Activated CD4-positive, alpha-beta T cell treated with anti-CD3 and anti-CD28 coated beads, Interleukin-2, amount 10 ng/mL, durations not matched to agents 24 days and 14 days (primary cell): ENCODE measurements around the gene FOXP4. TPM values are rescaled to one million over a fixed set of nuclear protein-coding genes. Genes with fewer than 3 reads are reported as not detected.

Source experiments
- DNase-seq: peaks from one replicate; pipeline ENCODE4 v3.0.0; 2022
- H3K27ac Mint-ChIP-seq: one replicate; pipeline ENCODE4 v1.8.0; 2022; ENCODE audit warnings: mild to moderate bottlenecking, mixed read lengths
- H3K27me3 Mint-ChIP-seq: one replicate; pipeline ENCODE4 v1.8.0; 2022; ENCODE audit warnings: mixed read lengths
- H3K36me3 Mint-ChIP-seq: one replicate; pipeline ENCODE4 v1.8.0; 2022; ENCODE audit warnings: low read depth, mild to moderate bottlenecking, mixed read lengths
- H3K4me1 Mint-ChIP-seq: one replicate; pipeline ENCODE4 v1.8.0; 2021; ENCODE audit warnings: mixed read lengths
- H3K4me3 Mint-ChIP-seq: one replicate; pipeline ENCODE4 v1.8.0; 2022; ENCODE audit warnings: mild to moderate bottlenecking, moderate library complexity, mixed read lengths
- H3K9me3 Mint-ChIP-seq: one replicate; pipeline ENCODE4 v1.8.0; 2021; ENCODE audit warnings: mixed read lengths
- intact Hi-C: fragments of 100-400 bp; cut with micrococcal nuclease; formaldehyde crosslinking; loops from one replicate; pipeline ENCODE4 v1.15.1; 2023
- total RNA-seq: library from RNA; stranded (reverse); gene quantifications from 2 replicates; pipeline ENCODE4 v1.2.3, GENCODE V29; 2022

Gene FOXP4
- total RNA-seq, 1 donor from 2014 or later, result 16.9 TPM

DNA sequence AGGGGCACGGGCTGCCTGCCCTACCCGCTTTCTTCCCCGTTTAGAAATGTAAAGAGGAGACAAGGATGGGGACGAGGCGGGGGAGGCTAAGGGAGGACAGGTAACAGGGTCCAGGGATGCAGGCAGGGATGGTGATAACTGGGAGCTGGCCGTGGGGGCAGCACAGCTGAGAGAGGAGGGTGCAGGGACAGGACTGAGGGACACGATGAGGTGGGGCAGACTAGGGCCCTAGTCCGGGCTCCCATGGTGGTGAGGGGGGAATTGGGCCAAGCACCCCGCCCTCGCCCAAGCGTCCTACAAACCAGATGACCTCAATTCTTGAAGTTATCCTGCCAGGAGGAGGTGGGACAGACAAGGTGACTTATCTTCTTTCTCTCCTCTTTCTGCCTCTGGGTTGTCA lies 47.7 kb downstream of the FOXP4 start:
- no peak overlapping the region for H3K27ac Mint-ChIP-seq
- H3K4me1 Mint-ChIP-seq, result peaks cover 2% of the 10 kb centered on the region
- H3K9me3 Mint-ChIP-seq, result no peaks in the 10 kb centered on the region
- intact Hi-C loops, result no loop called here
- no peak for DNase-seq
- no peaks in the 10 kb centered on the region for H3K27me3 Mint-ChIP-seq
- no peak overlapping the region for H3K4me3 Mint-ChIP-seq
- no peaks in the 10 kb centered on the region for H3K36me3 Mint-ChIP-seq

DNA sequence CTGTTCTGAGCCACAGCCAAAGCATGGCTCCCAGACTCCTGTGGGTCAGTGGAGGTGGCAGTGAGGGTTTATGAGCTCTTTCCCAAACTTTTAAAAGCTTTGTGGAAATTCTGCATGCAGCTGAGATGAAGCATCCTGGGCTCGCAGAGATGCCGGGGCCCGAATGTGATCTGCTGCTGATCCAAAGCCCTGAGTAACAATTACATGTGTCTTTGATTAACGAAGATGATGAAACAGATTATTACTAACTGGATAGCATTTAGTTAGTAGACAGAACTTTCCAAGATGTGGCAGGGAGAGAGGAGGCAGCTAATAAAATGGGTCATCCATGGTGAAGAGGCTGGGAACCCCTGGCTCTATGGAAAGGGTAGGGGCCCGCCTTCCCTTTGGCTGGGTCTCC lies 48.1 kb downstream of the FOXP4 start:
- intact Hi-C loops, result no loop called here
- Mint-ChIP-seq H3K4me3 (no peak overlapping the region), H3K27me3 (no peaks in the 10 kb centered on the region), H3K36me3 (no peaks in the 10 kb centered on the region), H3K27ac (no peak overlapping the region), H3K9me3 (no peaks in the 10 kb centered on the region), H3K4me1 (peaks cover 2% of the 10 kb centered on the region)
- DNase-seq, result no peak

DNA sequence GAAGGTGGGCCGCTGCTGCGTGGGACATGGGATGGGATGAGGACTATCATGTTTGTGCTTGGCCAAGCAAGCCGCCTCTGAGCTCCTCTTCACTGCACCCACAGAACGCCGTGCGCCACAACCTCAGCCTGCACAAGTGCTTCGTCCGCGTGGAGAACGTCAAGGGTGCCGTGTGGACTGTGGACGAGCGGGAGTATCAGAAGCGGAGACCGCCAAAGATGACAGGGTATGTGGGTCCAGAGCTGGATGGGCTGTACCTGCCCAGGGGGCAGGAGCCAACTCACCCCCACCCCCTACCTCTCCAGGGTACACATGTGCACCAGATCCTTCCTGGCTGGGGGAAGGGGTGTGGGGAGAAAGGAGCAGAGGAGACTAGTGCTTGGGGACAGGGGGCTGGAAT lies 48.6 kb downstream of the FOXP4 start:
- no peaks in the 10 kb centered on the region for H3K36me3 Mint-ChIP-seq
- H3K9me3 Mint-ChIP-seq, result no peaks in the 10 kb centered on the region
- no peaks in the 10 kb centered on the region for H3K27me3 Mint-ChIP-seq
- intact Hi-C loops, result no loop called here
- peaks cover 2% of the 10 kb centered on the region for H3K4me1 Mint-ChIP-seq
- no peak for DNase-seq
- H3K4me3 Mint-ChIP-seq, result no peak overlapping the region
- H3K27ac Mint-ChIP-seq, result no peak overlapping the region

DNA sequence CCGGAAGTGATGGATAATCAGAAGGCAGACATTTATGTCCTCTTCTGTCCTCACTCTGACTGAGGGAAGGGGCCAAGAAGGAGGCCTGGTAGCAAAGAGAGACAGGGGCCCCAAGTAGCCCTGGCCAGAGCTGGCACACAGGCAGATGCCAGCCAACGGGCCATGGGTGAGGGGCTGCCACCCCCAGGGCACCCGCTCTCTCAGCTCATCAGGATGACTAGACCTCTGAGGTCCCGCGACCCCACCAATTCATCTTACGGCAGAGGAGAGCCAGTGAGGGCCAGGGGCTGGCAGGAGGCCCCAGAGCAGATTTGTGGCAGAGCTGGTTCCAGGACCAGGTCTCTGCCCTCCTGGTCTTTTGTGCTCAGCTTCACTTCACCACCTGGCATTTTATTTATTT lies 49.0 kb downstream of the FOXP4 start:
- H3K36me3 Mint-ChIP-seq, result no peaks in the 10 kb centered on the region
- intact Hi-C loops, result no loop called here
- no peak for DNase-seq
- no peak overlapping the region for H3K27ac Mint-ChIP-seq
- H3K4me1 Mint-ChIP-seq, result peaks cover 2% of the 10 kb centered on the region
- no peaks in the 10 kb centered on the region for H3K9me3 Mint-ChIP-seq
- H3K27me3 Mint-ChIP-seq, result no peaks in the 10 kb centered on the region
- H3K4me3 Mint-ChIP-seq, result no peak overlapping the region

DNA sequence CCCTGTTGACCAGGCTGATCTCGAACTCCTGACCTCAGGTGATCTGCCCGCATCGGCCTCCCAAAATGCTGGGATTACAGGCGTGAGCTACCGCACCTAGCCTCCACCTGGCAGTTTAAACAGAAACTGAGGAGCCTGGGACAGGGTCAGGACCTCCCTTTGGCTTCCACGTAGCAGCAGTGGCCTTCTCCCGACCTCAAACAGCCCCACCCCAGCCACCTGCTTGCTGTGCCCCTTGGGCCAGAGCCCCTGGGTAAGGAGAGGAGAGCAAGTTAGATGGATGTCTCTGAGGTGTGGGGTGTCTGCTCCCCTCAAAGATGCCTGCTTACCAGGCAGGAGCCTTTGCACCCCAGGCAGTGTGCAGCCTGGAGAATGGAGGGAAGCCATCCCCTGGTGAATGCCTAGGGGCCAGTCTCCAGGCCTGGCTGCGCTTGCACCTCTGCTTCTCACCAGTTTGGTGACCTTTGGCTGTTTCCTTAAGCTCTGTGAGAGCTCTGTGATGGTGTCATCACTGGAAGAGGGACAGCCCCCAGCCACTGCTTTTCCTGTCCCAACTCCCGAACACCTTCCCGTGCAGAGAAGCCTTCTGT lies 50.0 kb downstream of the FOXP4 start:
- Mint-ChIP-seq H3K9me3 (no peaks in the 10 kb centered on the region), H3K4me1 (peaks cover 2% of the 10 kb centered on the region), H3K27me3 (no peaks in the 10 kb centered on the region), H3K36me3 (no peaks in the 10 kb centered on the region), H3K27ac (no peak overlapping the region), H3K4me3 (no peak overlapping the region)
- intact Hi-C loops, result no loop called here
- DNase-seq, result no peak

DNA sequence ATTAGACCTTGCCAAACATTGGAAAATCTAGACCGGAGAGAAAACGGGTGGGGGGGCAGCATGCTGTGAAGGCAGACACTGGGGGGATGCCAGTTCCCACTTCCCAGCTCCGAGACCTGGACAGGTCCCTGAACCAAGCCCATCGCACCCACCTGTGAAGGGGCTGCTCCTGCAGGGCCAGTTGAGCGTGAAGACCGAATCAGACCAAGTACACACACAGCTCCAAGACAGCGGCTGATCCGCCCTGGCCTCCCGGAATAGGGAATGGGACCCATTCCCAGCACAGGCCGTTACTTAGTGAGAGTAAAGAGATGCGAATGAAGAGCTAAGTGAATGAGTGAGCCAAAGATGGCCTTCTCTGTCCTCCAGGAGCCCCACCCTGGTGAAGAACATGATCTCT lies 50.6 kb downstream of the FOXP4 start:
- peak overlapping the region; percentile 46 for H3K27ac Mint-ChIP-seq
- H3K9me3 Mint-ChIP-seq, result no peaks in the 10 kb centered on the region
- DNase-seq, result no peak
- no peaks in the 10 kb centered on the region for H3K36me3 Mint-ChIP-seq
- no peak overlapping the region for H3K4me3 Mint-ChIP-seq
- intact Hi-C loops, result no loop called here
- H3K4me1 Mint-ChIP-seq, result peaks cover 2% of the 10 kb centered on the region
- no peaks in the 10 kb centered on the region for H3K27me3 Mint-ChIP-seq

DNA sequence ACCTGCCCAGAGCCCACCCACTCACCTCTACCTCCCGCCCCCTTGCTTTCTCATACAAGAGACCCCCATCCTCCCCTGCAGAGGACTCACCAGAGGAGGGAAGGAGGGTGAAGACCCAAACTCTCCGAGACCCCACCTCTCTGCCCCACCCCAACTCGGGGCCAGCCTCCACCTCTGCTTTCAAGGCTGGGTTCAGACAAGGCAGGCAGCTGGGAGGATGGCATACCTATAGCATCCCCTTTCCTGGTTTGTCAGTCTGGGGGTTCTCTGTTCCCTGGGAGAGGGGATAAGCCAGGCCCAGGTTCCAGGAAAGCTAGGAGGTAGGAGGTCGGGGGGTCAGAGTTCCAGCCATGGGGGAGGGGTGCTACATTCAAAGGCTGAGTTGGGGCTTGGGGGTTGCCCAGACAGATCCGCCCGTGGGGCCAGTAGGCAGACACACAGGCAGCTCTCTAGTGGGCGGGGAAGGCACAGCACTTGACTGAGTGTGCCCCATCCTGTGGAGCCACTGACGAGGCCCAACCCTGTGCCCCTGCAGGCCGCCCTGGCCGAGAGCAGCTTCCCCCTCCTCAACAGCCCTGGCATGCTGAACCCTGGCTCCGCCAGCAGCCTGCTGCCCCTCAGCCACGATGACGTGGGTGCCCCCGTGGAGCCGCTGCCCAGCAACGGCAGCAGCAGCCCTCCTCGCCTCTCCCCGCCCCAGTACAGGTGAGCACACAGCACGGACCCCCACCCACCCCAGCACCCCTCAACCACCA lies 51.2 kb downstream of the FOXP4 start:
- Mint-ChIP-seq H3K9me3 (no peaks in the 10 kb centered on the region), H3K4me1 (no peaks in the 10 kb centered on the region), H3K27me3 (no peaks in the 10 kb centered on the region), H3K27ac (no peak overlapping the region), H3K36me3 (no peaks in the 10 kb centered on the region), H3K4me3 (no peak overlapping the region)
- no peak for DNase-seq
- intact Hi-C loops, result no loop called here

DNA sequence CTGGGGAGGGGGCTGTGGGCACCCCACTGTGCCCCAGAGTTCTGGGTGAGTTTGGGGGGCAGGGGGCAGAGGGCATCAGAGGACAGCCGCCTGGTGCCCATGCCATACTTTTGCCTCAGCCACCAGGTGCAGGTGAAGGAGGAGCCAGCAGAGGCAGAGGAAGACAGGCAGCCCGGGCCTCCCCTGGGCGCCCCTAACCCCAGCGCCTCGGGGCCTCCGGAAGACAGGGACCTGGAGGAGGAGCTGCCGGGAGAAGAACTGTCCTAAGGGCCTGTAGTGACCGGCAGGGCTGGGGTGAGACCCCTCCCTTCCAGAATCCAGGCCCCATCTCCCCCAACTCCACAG lies 52.5 kb downstream of the FOXP4 start:
- DNase-seq, result no peak
- intact Hi-C loops, result no loop called here
- H3K4me1 Mint-ChIP-seq, result peaks cover 4% of the 10 kb centered on the region
- no peak overlapping the region for H3K27ac Mint-ChIP-seq
- H3K27me3 Mint-ChIP-seq, result no peaks in the 10 kb centered on the region
- no peak overlapping the region for H3K4me3 Mint-ChIP-seq
- H3K9me3 Mint-ChIP-seq, result no peaks in the 10 kb centered on the region
- H3K36me3 Mint-ChIP-seq, result no peaks in the 10 kb centered on the region

DNA sequence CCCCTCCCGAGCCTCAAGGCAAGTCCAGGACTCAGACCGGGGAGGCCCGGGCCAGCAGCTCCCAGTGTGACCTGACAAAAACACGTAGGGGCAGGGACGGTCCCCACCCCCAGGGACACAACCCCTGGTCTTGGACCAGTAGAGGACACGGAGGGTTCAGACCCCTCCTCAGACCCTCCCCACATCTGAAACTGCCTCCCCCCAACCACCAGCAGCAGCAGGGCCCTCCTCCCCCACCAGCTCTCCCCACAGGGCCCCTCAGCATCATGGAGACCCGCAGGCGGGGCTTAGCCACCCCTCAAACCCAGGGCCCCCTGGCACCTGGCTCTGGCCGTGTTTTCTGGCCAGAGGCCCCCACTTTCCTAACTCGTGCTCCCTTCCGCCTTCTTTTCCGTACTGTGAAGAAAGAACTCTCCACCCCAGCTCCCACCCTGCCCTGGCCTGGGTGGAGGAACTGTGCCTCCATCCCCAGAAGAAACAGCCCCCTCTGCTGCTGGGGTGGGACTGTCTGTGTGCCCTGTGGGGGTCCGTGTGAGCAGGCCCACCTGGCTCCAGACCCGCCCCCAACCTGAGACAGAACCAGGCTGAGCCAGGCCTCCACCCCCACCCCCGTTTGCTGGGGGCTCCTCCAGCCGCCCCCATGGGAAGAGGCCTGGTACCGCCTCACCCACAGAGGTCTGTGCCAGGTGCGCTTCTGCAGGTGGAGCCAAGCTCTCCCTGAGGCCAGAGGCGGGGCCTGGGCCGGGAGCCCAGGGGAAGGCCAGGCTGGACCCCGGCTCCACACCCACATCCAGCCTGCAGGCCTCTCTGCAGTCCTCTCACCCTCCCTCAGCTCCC lies 53.1 kb downstream of the FOXP4 start:
- intact Hi-C loops, result no loop called here
- Mint-ChIP-seq H3K4me3 (no peak overlapping the region), H3K27ac (no peak overlapping the region), H3K36me3 (no peaks in the 10 kb centered on the region), H3K9me3 (no peaks in the 10 kb centered on the region), H3K27me3 (no peaks in the 10 kb centered on the region), H3K4me1 (peaks cover 4% of the 10 kb centered on the region)
- DNase-seq, result no peak

DNA sequence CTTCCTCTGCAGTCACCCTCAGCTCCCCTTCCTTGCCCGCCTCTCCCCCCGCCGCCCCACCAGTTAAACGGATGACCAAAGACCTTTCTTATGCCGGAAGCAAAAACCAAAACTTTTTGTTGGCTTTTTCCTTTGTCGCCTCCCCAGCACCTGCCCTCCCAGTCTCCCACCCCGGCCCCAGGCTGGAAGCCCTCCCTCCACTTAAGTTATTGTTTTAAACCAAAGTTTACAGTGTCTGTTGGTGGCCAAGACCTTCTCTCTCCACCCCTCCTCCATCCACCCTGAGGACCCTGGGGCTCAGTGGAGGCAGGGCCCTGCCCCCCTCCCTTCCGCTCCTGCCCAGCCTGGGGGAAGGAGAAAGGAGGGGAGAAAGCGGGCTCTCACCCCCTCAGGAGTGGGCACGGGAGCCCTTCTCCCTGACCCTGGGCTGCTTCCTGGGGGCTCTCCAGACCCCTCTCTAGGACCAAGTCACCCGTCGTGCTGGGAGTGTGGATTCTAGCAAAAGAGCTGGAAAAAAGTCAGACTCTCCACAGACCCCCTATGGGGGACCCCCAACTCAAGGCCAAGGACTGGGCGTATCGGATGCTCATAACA lies 53.8 kb downstream of the FOXP4 start:
- no peaks in the 10 kb centered on the region for H3K9me3 Mint-ChIP-seq
- no peak for DNase-seq

DNA sequence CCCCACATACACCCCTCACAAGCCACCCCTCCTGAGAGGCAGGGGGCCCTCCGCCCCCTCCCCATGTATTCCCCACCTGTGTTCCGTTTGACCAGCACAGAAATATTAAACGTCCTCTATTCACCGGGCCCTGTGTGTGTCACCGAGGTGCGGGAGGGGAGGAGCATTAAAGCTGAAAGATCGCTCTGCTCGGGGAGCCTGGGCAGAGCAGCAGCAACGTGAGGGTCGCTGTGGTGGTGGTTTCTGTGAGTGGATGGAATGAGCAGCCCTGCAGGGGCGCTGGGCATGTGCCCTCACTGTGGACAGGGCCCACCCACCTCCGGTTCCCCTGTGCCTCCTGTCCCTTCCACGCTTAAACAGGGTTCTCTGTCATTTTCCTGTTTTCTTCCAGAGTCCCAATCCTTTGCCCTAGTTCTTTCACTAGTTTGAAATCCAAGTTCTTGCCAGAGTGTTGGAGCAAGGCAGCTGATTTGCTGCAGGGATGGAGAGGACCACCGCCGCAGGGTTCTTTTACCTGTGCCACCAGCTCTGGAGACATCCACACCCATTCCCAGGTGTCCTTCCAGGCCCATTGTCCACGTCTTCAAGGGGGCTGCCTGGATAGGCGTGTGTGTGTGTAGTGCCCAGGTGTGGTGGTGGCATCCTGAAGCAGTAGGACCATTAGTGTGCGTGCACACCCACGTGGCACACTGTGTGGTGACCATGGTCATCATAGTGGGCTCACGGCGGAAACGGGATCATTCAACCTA lies 54.5 kb downstream of the FOXP4 start:
- no peak overlapping the region for H3K27ac Mint-ChIP-seq
- no peak for DNase-seq
- intact Hi-C loops, result no loop called here
- H3K4me3 Mint-ChIP-seq, result no peak overlapping the region
- H3K9me3 Mint-ChIP-seq, result no peaks in the 10 kb centered on the region
- H3K27me3 Mint-ChIP-seq, result peaks cover 2% of the 10 kb centered on the region
- H3K36me3 Mint-ChIP-seq, result no peaks in the 10 kb centered on the region
- peaks cover 4% of the 10 kb centered on the region for H3K4me1 Mint-ChIP-seq

More for the DNA sequence above, 53.8 kb downstream of the FOXP4 start:
- H3K27me3 Mint-ChIP-seq, result peaks cover under 1% of the 10 kb centered on the region
- H3K27ac Mint-ChIP-seq, result no peak overlapping the region
- H3K36me3 Mint-ChIP-seq, result no peaks in the 10 kb centered on the region
- peaks cover 4% of the 10 kb centered on the region for H3K4me1 Mint-ChIP-seq
- intact Hi-C loops, result no loop called here
- no peak overlapping the region for H3K4me3 Mint-ChIP-seq

DNA sequence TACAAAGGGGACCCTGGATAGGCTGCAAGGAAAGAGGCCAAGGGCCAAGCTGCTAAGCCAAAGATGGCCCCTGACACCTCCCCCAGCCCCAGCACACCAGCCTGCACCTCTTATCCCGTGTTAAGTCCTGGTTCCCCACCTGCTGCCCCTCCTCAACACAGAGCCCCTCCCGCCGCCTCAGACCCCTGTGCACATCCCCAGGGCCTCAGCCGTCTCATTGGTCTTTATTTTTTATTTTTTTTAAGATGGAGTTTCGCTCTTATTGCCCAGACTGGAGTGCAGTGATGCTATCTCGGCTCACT lies 55.0 kb downstream of the FOXP4 start:
- H3K27me3 Mint-ChIP-seq, result peaks cover 4% of the 10 kb centered on the region
- intact Hi-C loops, result no loop called here
- H3K27ac Mint-ChIP-seq, result no peak overlapping the region
- H3K36me3 Mint-ChIP-seq, result no peaks in the 10 kb centered on the region
- no peak for DNase-seq
- peaks cover 4% of the 10 kb centered on the region for H3K4me1 Mint-ChIP-seq
- no peaks in the 10 kb centered on the region for H3K9me3 Mint-ChIP-seq
- H3K4me3 Mint-ChIP-seq, result no peak overlapping the region

DNA sequence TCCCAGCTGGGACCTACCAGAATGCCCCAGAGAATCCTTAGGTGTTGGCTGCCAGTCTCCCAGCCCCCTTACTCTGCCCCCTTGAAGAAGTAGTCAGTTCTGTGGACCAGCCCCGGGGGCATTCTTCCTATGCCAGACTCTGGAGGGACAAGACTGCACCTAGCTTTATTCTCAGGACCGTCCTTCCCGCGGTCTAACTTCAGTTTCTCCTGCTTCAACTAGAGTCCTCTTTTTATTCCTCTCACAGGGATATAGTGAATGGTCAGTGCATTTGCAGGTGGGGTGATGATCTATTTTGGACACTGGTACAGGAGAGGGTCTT lies 56.2 kb downstream of the FOXP4 start:
- no peak for DNase-seq
- no peaks in the 10 kb centered on the region for H3K9me3 Mint-ChIP-seq
- peaks cover 4% of the 10 kb centered on the region for H3K4me1 Mint-ChIP-seq
- H3K4me3 Mint-ChIP-seq, result no peak overlapping the region
- intact Hi-C loops, result no loop called here
- no peak overlapping the region for H3K27ac Mint-ChIP-seq
- peaks cover 4% of the 10 kb centered on the region for H3K27me3 Mint-ChIP-seq
- H3K36me3 Mint-ChIP-seq, result no peaks in the 10 kb centered on the region
